Right lobe of liver (tissue), 4 donors: ENCODE results near the gene PPP1R1B.

Experiments used
- POLR2A ChIP-seq: fragments of 450-650 bp; IDR thresholded peaks from one replicate; pipeline ENCODE4 v1.6.1; 2017; ENCODE audit warnings: antibody characterized with exemption, mild to moderate bottlenecking
- TF ChIP-seq, protein P1 (sequence below), 4 donors: fragments of 200-600 bp in 3 of 4; fragments of 450-650 bp in 1 of 4; IDR thresholded peaks; one replicate each; pipeline versions ENCODE4 v1.5.1 to v1.8.0; 2016 to 2022; ENCODE audit warnings: antibody characterized with exemption in 4 of 4, mild to moderate bottlenecking in 2 of 4
- donor health status: DM: no; HTN: no; CAD: no.
- donor health status: DM: no; HTN: no; CAD: no.
- donor health status: DM: no; HTN: yes; CAD: no.

- TF ChIP-seq, protein P1, sequence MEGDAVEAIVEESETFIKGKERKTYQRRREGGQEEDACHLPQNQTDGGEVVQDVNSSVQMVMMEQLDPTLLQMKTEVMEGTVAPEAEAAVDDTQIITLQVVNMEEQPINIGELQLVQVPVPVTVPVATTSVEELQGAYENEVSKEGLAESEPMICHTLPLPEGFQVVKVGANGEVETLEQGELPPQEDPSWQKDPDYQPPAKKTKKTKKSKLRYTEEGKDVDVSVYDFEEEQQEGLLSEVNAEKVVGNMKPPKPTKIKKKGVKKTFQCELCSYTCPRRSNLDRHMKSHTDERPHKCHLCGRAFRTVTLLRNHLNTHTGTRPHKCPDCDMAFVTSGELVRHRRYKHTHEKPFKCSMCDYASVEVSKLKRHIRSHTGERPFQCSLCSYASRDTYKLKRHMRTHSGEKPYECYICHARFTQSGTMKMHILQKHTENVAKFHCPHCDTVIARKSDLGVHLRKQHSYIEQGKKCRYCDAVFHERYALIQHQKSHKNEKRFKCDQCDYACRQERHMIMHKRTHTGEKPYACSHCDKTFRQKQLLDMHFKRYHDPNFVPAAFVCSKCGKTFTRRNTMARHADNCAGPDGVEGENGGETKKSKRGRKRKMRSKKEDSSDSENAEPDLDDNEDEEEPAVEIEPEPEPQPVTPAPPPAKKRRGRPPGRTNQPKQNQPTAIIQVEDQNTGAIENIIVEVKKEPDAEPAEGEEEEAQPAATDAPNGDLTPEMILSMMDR (IDR thresholded peaks at IDR 0.05), result no peak
- no peak for TF ChIP-seq POLR2A
These were observed 33.9 kb downstream of the PPP1R1B start for GRCh38 chr17:39660397-39661385.
